Ectodermal cell (in vitro differentiated cells): ENCODE results near the gene TPRX1. TPM values are rescaled to one million over a fixed set of nuclear protein-coding genes. Genes with fewer than 3 reads are reported as not detected.
"Not testable (repeated sequence)": the region's sequence is repeated elsewhere in the genome, so short reads cannot be mapped to it uniquely, and the experiment has no call there.

Source experiments
- H3K27ac ChIP-seq: 2 replicates; pipeline ENCODE4 v1.7.0; 2013; ENCODE audit warnings: mild to moderate bottlenecking, low read depth, low read length; ENCODE audit not compliant: insufficient read depth, poor library complexity, severe bottlenecking
- H3K27me3 ChIP-seq: 2 replicates; pipeline ENCODE4 v1.7.0; 2013; ENCODE audit warnings: mild to moderate bottlenecking, low read length; ENCODE audit not compliant: insufficient read depth, control insufficient read depth, poor library complexity, severe bottlenecking
- H3K36me3 ChIP-seq: one replicate; pipeline ENCODE4 v1.7.0; 2013; ENCODE audit warnings: low read length; ENCODE audit not compliant: control insufficient read depth, insufficient read depth
- H3K4me1 ChIP-seq: one replicate; pipeline ENCODE4 v1.7.0; 2013; ENCODE audit warnings: low read length; ENCODE audit not compliant: control insufficient read depth, insufficient read depth
- H3K4me3 ChIP-seq: 2 replicates; pipeline ENCODE4 v1.7.0; 2013; ENCODE audit warnings: low read depth, low read length, control low read depth; ENCODE audit not compliant: insufficient read depth
- H3K9me3 ChIP-seq: 2 replicates; pipeline ENCODE4 v1.7.0; 2013; ENCODE audit warnings: mild to moderate bottlenecking, low read length, moderate library complexity; ENCODE audit not compliant: control insufficient read depth
- WGBS, 2 experiments: methylation state at CpG; one replicate each; pipeline ENCODE4 v1.1.7; 2013; ENCODE audit warnings: missing lambda C conversion rate in 2 of 2; 5-methylcytosine and 5-hydroxymethylcytosine counted together
- polyA plus RNA-seq, 4 experiments: library from polyadenylated mRNA; stranded (reverse); fragments of 50-300 nt; gene quantifications; one replicate each; pipeline ENCODE4 v1.2.3, GENCODE V29; 2013

TPRX1 gene
- not detected for polyA plus RNA-seq (2013, experiment 1 of 4)
- not detected for polyA plus RNA-seq (2013, experiment 2 of 4)
- not detected for polyA plus RNA-seq (2013, experiment 3 of 4)
- polyA plus RNA-seq (2013, experiment 4 of 4), result not detected

GRCh38 chr19:47804451-47804850 is at the start of gene TPRX1:
Gene TPRX1 (minus strand): TSS chr19:47804551. CDS start chr19:47804539, 12 bp downstream.
- WGBS, 2 experiments, result 82 to 92% methylated on average over 5 of the region's 5 CpGs
- H3K36me3 ChIP-seq, H3K4me1 ChIP-seq, H3K27me3 ChIP-seq, H3K9me3 ChIP-seq, H3K27ac ChIP-seq, H3K4me3 ChIP-seq: not testable (repeated sequence)

GRCh38 chr19:47853003-47853402 is 48.7 kb upstream of the TPRX1 start:
- Histone ChIP-seq H3K27me3 (no peaks in the 10 kb centered on the region), H3K4me3 (no peak overlapping the region), H3K36me3 (no peaks in the 10 kb centered on the region), H3K27ac (no peak overlapping the region), H3K4me1 (peaks cover 5% of the 10 kb centered on the region), H3K9me3 (no peaks in the 10 kb centered on the region)
- 87 to 90% methylated on average over 5 of the region's 5 CpGs for WGBS, 2 experiments

- Histone ChIP-seq H3K4me1 (peaks cover 5% of the 10 kb centered on the region), H3K9me3 (no peaks in the 10 kb centered on the region), H3K27me3 (no peaks in the 10 kb centered on the region), H3K27ac (peak overlapping the region; percentile 74), H3K36me3 (no peaks in the 10 kb centered on the region), H3K4me3 (no peak overlapping the region)
- 4 to 6% methylated on average over 22 of the region's 22 CpGs for WGBS, 2 experiments
Measured at GRCh38 chr19:47848823-47849473, 44.6 kb upstream of the TPRX1 start.

GRCh38 chr19:47848425-47848822 is 44.1 kb upstream of the TPRX1 start:
- Histone ChIP-seq H3K36me3 (no peaks in the 10 kb centered on the region), H3K27ac (peak overlapping the region; percentile 74), H3K4me3 (no peak overlapping the region), H3K27me3 (no peaks in the 10 kb centered on the region), H3K4me1 (peaks cover 5% of the 10 kb centered on the region), H3K9me3 (no peaks in the 10 kb centered on the region)
- 52 to 65% methylated on average over 10 of the region's 10 CpGs for WGBS, 2 experiments

- no peak overlapping the region for H3K4me3 ChIP-seq
- H3K9me3 ChIP-seq, result no peaks in the 10 kb centered on the region
- H3K36me3 ChIP-seq, result no peaks in the 10 kb centered on the region
- H3K27ac ChIP-seq, result no peak overlapping the region
- WGBS, 2 experiments, result 79 to 86% methylated on average over 5 of the region's 5 CpGs
- H3K27me3 ChIP-seq, result no peaks in the 10 kb centered on the region
- H3K4me1 ChIP-seq, result peaks cover 14% of the 10 kb centered on the region
Measured at GRCh38 chr19:47842941-47843340, 38.6 kb upstream of the TPRX1 start.

- WGBS, 2 experiments, result 16 to 22% methylated on average over 10 of the region's 10 CpGs
- H3K4me3 ChIP-seq, result no peak overlapping the region
- peak overlapping the region; percentile 61 for H3K27ac ChIP-seq
- no peaks in the 10 kb centered on the region for H3K27me3 ChIP-seq
- H3K36me3 ChIP-seq, result no peaks in the 10 kb centered on the region
- H3K9me3 ChIP-seq, result no peaks in the 10 kb centered on the region
- H3K4me1 ChIP-seq, result peaks cover 14% of the 10 kb centered on the region
Measured at GRCh38 chr19:47839913-47840312, 35.6 kb upstream of the TPRX1 start.

GRCh38 chr19:47839411-47839810 is 35.1 kb upstream of the TPRX1 start:
- no peaks in the 10 kb centered on the region for H3K27me3 ChIP-seq

GRCh38 chr19:47836038-47836437 is 31.7 kb upstream of the TPRX1 start:
- Histone ChIP-seq H3K4me3 (no peak overlapping the region), H3K27ac (no peak overlapping the region), H3K4me1 (peaks cover 14% of the 10 kb centered on the region), H3K9me3 (no peaks in the 10 kb centered on the region), H3K36me3 (no peaks in the 10 kb centered on the region), H3K27me3 (no peaks in the 10 kb centered on the region)
- WGBS, 2 experiments, result 88 to 91% methylated on average over 8 of the region's 8 CpGs

More at GRCh38 chr19:47839411-47839810, 35.1 kb upstream of the TPRX1 start:
- Histone ChIP-seq H3K4me1 (peaks cover 14% of the 10 kb centered on the region), H3K36me3 (no peaks in the 10 kb centered on the region), H3K4me3 (no peak overlapping the region), H3K9me3 (no peaks in the 10 kb centered on the region), H3K27ac (peak overlapping the region; percentile 61)
- 76 to 77% methylated on average over 16 of the region's 16 CpGs for WGBS, 2 experiments

- no peaks in the 10 kb centered on the region for H3K9me3 ChIP-seq
- no peaks in the 10 kb centered on the region for H3K4me1 ChIP-seq
- WGBS, 2 experiments, result 82 to 86% methylated on average over 3 to 4 of the region's 4 CpGs
- no peak overlapping the region for H3K27ac ChIP-seq
- H3K36me3 ChIP-seq, result no peaks in the 10 kb centered on the region
- H3K4me3 ChIP-seq, result no peak overlapping the region
- H3K27me3 ChIP-seq, result no peaks in the 10 kb centered on the region
Measured at GRCh38 chr19:47832723-47833122, 28.4 kb upstream of the TPRX1 start.

- Histone ChIP-seq H3K27me3 (no peaks in the 10 kb centered on the region), H3K4me1 (peaks cover 3% of the 10 kb centered on the region), H3K4me3 (no peak overlapping the region), H3K27ac (no peak overlapping the region), H3K36me3 (no peaks in the 10 kb centered on the region), H3K9me3 (no peaks in the 10 kb centered on the region)
- 96% methylated on average over 6 of the region's 6 CpGs for WGBS, 2 experiments
Measured at GRCh38 chr19:47826800-47827199, 22.4 kb upstream of the TPRX1 start.
